SK-N-MC (cell line): ENCODE results near the gene VPS4B.

Experiments used
- EZH2 ChIP-seq: fragments of 200-600 bp; sonication (generic); IDR thresholded peaks from one replicate; pipeline ENCODE4 v1.6.1; 2017; ENCODE audit warnings: antibody characterized with exemption
- FOXP2 ChIP-seq: optimal IDR thresholded peaks from 2 replicates; pipeline ENCODE3; 2011; ENCODE audit warnings: mild to moderate bottlenecking, moderate library complexity; ENCODE audit not compliant: insufficient read depth; ENCODE audit errors: extremely low read length, control extremely low read depth
- POLR2AphosphoS5 ChIP-seq: IDR thresholded peaks from 2 replicates; pipeline ENCODE4 v1.6.1; 2012; ENCODE audit warnings: mild to moderate bottlenecking, low read depth, low read length, borderline replicate concordance

DNA sequence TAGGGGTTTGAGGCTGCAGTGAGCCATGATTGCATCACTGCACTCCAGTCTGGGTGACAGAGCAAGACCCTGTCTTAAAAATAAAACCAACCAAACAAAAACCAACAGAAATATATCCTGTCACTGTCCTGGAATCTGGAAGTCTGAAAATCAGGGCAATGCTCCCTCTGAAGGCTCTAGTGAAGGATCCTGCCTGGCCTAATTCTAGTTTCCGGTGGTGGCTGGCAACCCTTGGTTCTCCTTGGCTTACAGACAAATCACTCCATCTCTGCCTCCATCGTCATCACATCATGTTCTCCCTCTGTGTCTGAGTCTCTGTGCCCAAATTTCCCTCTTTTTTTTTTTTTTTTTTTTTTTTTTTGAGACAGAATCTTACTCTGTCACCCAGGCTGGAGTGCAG is 15.9 kb upstream of the VPS4B start:
- no peak for TF ChIP-seq POLR2AphosphoS5
- no peak for TF ChIP-seq EZH2
- TF ChIP-seq FOXP2, result no peak
